ENCODE measurements around the gene ARL5A.
"Not testable (repeated sequence)": the region's sequence is repeated elsewhere in the genome, so short reads cannot be mapped to it uniquely, and the experiment has no call there.

Gene ARL5A, protein sequence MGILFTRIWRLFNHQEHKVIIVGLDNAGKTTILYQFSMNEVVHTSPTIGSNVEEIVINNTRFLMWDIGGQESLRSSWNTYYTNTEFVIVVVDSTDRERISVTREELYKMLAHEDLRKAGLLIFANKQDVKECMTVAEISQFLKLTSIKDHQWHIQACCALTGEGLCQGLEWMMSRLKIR

DNA sequence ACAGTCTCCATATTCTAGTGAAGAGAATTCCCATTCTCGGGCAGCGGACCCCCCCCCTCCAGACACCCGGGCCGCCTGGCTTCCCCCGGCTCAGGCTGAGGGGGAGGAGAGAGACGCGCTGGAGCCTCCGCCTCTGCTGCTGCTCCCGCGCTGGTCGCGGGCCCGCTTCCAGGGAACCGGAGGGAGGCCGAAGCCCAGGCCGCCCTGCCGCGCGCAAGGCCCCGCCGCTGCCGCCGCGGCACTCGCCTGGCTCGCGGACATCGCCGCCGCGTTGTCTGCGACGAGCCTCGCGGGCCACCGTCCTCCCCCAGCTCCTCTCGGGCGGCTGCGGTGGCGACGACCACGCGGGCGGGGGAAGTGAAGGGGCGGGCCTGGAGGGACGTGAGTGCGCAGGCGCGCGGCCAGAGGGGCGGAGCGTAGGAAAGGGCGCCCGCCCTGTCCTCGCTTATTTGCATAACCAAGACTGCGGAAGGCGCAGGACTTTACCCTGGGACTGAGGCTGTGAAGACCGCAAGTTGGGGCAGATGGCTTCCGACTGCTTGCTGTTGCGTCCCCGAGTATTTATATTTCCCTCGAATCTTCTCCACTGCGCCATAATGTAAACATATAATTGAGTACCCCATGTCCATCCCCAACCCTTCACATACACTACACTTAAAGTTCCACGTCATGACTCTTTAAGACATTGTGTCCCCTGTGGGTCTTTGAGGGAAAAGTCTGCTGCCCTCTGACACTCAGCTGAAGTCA lies at the start of gene ARL5A:
ARL5A (minus strand) TSS at position 279 of the 747 bp plus-strand sequence; CDS start at position 34, 245 bp downstream.
- DNase-seq: peak; percentile 74 to 92 (median 91)

DNA sequence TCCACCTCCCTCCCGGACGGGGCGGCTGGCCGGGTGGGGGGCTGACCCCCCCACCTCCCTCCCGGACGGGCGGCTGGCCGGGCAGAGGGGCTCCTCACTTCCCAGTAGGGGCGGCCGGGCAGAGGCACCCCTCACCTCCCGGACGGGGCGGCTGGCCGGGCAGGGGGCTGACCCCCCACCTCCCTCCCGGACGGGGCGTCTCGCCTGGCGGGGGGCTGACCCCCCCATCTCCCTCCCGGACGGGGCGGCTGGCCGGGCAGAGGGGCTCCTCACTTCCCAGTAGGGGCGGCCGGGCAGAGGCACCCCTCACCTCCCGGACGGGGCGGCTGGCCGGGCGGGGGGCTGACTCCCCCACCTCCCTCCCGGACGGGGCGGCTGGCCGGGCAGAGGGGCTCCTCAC lies 47.4 kb upstream of the ARL5A start:
- not testable (repeated sequence) for DNase-seq

DNA sequence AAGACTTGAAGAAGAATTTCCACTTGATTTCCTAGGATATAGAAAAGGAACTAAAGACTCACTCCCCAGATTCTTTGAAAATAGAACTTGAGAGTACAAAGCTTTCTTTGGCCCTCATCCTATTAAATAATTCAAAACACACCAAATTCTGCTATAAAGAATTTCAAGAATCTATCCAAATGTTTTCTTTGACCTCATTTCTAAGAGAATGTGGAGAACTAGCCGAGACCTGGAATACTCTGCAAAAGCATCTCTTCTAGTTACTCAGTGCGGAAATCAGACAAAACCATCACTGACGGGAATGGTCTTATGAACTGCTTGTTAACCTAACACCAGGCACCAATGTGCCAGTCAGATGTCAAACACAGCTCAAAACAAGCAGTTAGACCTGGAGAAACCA lies 44.2 kb upstream of the ARL5A start:
- DNase-seq: no peak

DNA sequence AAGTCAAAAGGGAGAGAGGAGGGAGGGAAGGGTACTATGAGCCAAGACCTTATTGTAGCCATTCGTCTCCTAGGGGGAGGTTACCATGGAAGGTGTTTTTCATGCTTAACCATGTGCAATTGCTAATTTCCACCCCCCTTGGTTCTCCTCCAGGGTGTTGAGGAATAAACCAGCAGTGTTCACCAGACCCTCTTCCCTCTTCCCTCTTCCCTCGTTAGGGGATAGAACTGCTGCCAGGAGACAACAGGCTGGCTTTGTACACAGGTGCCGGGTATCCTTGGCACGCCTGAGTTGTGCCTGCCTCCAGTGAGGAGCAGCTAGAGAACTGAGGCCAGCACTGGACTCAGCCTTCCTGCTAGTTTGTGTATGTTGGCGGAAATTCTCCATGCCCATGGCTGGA lies 41.1 kb upstream of the ARL5A start:
- no peak for DNase-seq

DNA sequence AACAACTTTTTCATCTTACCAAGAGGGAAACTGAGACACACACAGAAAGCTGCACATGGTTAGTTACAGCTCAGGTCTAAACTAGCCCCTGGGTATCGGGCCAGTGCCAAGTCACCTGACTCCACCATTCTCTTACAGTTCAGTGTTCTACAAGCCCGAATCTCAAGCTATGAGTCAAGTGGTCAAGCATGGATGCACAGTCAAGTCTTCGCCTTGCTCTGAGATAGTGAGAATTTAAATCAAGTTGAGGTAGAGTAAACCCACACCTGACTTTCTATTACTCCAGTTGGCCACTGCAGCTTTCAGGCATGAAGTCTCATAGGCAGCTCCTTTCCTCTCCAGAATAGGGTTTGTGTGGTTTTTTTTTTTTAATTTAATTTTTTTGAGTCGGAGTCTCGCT lies 34.5 kb upstream of the ARL5A start:
- no peak for DNase-seq

DNA sequence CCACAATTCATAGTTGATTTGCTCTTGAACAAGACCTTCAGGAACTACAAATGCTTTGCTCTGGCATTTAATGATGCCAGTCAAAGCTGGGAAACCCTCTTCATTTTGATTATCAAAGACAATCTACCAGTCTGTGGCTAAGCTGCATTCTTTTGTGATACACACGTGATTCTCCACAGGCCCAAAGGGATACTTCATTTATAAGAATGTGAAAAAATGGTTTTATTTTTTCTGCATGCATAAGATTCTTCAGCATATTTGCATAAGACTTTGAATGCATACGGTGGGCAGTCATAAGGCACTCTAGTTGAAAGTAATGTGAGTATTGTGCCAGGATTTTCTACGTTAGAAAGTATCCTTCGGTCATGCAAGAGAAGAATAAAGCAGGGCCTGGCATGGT lies 33.0 kb upstream of the ARL5A start:
- DNase-seq: no peak

DNA sequence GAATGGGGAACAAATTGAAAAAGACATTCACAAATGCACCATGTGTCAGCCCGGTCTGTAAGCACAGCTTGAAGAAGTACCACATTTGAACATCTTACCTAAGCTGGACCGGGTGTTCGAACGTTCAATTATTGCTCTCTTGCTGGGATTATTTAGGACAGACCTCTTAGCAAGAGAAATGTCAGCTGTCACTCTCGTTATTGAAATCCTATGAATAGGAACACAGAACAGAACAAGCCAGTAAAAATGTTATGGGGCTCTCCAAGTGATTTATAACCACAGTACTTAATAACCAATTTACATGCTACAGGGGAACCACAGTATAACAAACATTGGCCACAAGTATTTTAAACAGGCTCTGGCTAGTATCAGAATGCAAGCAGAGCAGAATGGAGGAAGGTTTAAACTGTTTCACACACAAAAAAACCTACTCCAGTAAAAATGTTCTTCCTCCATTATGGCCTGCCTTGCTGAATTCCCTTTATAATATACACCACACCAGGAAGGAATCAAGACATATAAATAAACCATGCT lies 32.5 kb upstream of the ARL5A start:
- DNase-seq: no peak

DNA sequence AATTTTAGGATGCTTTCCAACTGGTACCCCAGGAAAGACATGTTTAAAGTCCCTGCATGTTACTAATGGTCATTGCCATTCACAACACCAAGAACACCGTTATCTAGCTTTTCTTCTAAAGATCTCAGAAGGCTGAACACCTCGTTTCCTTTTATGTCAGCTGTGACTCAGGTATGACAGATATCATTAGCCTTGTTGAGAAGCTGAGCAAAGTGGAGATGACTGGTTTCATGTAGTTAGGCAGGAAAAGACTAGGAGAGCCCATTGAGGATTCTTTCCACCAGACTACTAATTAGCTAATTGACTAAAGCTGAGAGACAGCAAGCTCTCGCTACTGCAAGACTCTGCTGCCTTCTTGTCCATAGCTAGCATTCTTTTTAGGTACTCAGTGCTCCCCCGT lies 32.0 kb upstream of the ARL5A start:
- no peak for DNase-seq

DNA sequence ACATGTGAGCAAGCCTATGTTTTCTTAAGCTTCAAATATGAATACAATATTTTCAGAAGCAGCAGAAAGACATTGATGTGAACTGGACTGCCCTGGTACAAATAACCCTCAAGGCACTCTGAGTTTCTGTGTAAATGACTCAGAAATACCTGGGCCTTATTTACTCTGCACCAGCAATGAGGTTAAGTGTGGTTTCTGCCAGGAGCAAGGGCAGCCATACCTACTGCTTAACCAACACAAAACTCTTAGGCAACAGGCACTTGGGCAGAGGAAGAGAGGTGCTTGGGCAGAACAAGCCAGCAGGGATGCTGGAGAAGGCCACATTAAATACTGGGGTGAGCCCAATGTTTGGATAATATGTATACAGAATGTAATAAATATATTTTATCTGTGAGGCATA lies 29.4 kb upstream of the ARL5A start:
- DNase-seq: no peak

DNA sequence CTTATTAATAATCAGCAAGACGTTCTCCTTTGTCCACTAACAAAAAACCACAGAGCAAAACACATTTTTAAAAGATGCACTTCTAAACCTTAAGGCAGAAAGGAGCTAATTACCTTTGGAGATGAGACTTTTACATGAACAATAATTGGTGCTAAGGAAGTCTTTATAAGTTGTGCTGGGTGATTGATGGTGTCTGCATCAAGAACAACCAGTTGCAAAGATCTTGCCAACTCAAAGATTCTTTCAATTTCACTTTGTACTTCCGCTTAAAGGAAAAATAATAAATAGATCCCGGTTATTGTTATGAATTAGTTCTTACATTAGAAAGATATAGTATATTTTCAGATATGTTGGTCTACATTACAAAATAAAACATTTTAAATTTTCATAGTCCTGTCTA lies 26.9 kb upstream of the ARL5A start:
- no peak for DNase-seq

DNA sequence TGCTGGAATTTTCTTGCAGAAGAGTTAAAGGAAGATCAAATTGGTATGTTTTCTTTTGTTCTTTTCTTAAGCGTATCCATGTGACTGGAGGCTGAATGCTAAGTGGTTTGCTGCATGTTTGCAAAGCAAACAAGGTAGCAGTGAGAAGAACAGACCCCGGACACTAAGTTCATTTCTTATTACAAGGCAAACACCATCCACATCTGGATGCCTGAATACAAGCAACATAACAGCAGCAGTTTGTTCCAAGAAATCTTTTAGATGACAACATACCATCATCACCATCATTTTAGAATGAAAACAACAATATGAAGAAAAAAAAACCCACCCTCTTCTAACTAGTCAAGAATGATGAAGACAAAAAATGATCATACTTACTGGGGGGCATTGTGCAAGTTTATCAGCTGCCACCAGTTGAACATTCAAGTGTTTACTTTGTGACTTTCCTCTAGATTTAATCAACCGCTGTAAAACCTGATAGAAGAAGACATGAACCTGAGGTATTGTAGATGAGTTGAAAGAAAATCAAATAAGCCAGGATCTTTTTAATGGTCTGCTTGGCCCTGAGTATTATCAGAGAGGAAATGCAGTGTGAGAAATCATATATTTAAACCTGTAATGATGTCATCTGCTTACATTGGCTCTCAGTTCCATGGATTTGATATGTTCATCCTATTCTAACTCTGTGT lies 25.0 kb upstream of the ARL5A start:
- DNase-seq: no peak

DNA sequence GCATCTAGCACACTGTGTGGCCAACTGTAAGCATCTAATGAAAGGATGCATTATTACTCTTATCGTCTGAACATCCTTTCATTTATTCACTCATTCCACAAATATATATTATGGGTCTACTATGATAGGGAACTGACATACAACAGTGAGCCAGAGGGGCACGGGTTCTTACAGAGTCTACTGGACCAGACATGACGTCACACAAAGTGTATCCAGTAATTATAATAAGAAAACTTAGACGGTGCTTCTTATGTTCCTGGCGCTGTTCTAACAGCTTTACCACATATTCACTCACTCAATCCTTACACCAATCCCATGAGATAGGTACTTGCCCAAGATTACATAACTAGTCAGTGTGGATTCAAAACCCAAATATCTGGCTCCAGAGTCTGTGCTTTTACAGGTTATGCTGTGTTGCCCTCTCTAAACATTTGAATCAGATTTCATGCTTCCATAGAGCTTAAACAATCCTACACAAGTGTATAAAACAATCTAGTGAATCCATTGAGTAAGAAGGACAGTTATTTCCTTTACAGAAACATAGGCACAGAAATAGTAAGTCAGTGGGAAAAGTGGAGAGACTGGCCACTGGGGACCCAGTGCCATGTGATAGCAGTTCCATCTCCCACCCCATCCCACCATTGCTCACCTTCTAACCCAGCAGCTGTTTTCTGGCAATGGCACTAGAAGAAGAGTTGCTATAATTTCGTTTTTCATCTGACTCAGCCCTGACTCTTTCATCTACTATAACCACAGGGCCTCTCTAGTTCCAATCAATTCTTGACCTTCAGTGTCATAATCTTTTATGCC lies 24.2 kb upstream of the ARL5A start:
- no peak for DNase-seq

DNA sequence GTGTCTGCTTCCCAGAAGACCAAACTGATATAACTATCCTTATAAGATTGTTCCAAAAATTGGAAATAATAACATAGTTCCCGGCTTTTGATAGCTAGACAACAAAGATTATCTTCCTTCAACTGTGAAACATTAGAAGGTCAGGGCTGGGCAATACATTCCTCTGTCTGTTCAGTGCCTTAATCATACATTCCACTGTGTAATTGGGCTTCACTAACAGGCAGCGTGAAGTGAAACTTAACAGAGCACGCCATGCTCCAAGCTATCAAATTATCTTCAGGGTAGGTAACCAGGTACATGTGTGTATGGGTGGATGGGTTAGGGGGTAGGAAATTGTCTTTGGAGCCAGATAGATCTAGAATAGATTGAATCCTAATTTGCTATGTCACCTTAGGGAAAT lies 23.5 kb upstream of the ARL5A start:
- no peak for DNase-seq

DNA sequence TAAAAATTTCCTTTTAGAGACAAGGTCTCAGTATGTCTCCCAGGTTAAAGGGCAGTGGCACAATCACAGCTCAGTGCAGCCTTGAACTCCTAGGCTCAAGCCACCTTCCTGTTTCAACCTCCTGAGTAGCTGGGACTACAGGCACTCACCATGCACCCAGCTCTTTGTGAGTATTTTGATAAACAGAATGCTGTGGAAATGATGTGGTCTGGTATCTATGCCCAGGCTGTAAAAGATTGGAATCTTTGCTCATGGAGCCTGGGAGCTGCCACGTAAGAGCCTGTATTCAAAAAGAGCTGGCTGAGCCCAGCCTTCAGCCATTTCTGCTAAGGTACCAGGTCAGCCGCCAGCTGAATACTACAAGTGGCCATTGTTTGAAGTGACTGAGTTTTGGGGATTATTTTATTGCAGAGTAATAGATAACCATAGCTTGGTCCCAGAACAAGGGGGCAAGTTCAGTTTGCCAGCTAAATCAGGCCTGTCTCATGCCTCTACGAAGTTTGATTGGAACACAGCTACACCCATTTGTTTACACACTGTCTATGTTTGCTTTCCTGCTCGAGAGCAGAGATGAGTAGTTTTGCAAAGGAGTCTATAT lies 21.3 kb upstream of the ARL5A start:
- DNase-seq: no peak

DNA sequence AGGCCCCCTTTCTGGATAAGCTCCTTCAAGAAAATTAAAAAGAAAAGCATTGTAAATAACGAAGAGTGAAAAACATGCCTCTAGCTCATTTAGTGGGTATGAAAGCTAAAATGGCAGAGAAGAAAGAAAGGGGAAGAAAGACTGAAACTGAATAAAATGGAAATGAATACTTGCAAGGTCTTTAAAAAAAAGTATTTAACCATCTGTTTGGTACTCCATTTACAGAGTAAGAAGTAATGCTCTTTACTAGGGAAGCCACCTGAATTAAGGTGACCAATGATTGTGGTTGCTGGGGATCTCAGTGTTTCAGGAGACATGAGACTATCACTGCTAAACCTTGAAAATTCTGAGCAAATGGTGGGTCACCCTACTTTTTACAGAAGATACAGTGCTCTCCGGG lies 17.7 kb upstream of the ARL5A start:
- DNase-seq: no peak

DNA sequence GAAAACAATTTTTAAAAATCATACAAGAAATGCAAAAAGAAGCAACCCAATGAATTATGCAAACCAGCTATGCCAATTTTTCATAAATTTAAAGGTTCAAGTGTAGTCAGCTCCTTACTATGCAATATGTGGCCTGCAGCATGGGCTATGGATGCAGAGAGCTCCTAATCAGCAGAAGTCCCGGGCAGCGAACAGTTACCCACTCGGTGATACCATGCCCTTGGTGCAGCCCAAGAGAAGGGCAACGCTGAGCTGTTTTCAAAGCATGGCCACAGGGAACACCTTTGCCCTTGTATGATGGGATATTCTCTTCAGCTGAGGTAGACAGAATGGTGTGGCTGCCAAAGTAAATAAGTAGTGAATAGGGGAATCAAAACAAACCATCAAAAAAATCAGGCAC lies 17.3 kb upstream of the ARL5A start:
- DNase-seq: no peak

DNA sequence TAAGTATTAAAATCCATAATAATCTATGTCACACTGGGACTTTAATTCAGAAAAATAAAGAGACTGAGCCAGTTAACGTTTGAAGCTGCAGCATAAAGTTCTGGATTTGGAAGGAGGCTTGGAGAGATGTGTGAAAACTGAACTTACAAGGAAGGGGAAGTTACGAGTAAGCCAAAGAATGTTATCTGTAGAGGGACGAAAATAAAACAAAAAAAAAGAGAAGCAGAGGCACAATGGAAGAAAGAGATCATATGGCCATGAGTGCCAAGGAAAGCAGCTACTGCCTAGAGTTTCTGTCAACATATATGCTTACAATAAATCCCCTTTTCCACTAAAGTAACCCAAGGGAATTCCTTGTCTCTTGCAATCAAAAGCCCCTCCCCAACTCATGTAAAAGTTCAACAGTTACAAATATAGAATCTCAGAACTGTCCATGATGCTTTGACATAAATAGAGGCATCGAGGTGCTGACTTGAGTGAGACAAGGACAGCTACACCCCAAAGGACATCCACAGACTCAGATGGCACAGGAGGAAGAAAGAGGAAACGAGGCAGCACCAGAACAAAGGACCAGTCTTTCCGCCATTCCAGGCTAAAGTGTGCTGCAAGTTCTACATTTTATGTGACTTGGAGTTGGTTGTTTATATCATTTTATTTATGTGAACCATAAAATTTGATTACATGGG lies 16.1 kb upstream of the ARL5A start:
- DNase-seq: no peak

DNA sequence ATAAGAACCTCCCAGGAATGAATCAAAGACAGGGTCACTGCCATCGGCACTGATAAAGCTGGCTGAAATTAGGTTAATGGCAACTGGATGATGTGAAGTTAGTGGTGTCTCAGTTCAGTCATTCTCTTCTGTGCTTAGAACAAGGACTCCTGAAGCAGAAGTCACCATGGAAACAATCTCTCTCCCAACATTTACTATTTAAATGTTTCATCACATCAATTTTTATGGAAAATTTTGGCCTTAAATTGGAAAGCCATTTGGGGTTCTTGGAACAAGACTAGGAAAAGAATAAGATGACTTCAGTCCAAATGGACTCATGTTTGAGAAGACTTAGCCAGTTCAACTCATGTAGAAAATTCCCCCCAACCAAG lies 15.5 kb upstream of the ARL5A start:
- no peak for DNase-seq

DNA sequence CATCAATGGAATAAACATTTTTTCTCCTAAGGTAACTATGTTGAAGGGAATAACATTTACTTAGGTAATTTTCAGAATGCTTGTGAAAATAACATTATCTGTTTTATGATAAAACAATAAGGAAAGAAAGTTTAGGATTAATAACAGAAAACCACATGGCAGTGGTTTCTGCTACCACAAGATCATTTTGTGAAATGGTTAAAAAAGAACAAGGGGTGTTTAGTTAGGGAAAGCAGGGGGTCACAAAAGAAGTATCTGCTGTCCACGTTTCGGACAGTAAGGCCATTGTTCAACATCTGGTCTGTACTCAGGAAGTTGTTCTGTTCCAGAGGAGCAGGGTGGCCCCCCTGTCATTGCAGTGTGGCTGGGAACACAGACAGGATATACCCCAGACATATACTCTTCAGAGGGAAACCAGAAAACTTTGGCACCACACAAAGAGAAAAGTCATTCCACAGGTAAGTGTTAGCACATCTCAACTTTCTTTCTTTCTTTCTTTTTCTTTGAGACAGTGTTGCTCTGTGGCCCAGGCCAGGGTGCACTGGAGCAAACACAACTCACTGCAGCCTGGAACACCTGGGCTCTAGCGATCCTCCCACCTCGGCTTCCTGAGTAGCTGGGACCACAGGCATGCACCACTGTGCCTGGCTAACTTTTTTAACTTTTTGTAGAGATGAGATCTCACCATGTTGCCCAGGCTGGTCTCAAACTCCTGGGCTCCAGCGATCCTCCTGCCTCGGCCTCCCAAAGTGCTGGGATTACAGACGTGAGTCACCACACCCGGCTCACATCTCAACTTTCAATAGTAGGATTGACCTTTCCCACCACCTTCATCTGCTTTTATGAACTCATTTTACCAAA lies 14.8 kb upstream of the ARL5A start:
- DNase-seq: no peak

DNA sequence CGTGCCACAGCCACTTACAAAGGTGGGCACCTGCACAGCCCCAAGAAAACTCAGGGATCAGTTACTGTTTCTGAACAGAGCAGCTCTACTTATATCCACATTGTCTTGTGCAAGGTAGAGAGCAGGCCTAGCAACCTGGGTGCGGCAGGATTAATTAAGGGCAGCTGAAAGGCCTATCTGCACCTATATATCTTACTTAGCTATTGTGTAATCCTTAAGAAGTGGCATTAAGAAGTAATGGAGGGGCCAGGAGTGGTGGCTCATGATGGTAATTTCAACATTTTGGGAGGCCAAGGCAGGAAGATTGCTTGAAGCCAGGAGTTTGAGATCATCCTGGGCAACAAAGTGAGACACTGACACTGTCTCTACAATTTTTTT lies 12.8 kb upstream of the ARL5A start:
- no peak for DNase-seq

Data from activated naive CD4-positive, alpha-beta T cell (primary cell).